Superior temporal gyrus (tissue), 1 donor: ENCODE results near the gene RNF181.
"Not testable (repeated sequence)": the region's sequence is repeated elsewhere in the genome, so short reads cannot be mapped to it uniquely, and the experiment has no call there.

Source experiments
- DNase-seq: peaks from one replicate; pipeline ENCODE4 v3.0.0-alpha.2; 2016; ENCODE audit errors: extremely low spot score

Gene RNF181

GRCh38 chr2:85577386-85578242 lies 17.9 kb upstream of the RNF181 start, which contains the start of gene VAMP8:
Gene VAMP8, plus strand, starts transcription at chr2:85577586. Its CDS starts 61 bp downstream, at chr2:85577647.
- no peak for DNase-seq

GRCh38 chr2:85578243-85579180 lies 17.0 kb upstream of the RNF181 start:
- no peak for DNase-seq

GRCh38 chr2:85579266-85579935 lies 16.1 kb upstream of the RNF181 start:
- DNase-seq = no peak

GRCh38 chr2:85580206-85580605 lies 15.3 kb upstream of the RNF181 start:
- no peak for DNase-seq

GRCh38 chr2:85582492-85582891 lies 13.1 kb upstream of the RNF181 start:
- no peak for DNase-seq

- DNase-seq = no peak
Measured at GRCh38 chr2:85583667-85584353, 11.7 kb upstream of the RNF181 start.

- no peak for DNase-seq
Measured at GRCh38 chr2:85584354-85584856, 11.1 kb upstream of the RNF181 start, which contains the start of gene VAMP5. Gene VAMP5, plus strand, starts transcription at chr2:85584431. Its CDS starts 60 bp downstream, at chr2:85584491.

- no peak for DNase-seq
Measured at GRCh38 chr2:85584857-85585780, 10.4 kb upstream of the RNF181 start.

- DNase-seq = no peak
Measured at GRCh38 chr2:85585781-85586105, 9.8 kb upstream of the RNF181 start.

GRCh38 chr2:85588236-85588635 lies 7.3 kb upstream of the RNF181 start:
- DNase-seq = no peak

- DNase-seq = no peak
Measured at GRCh38 chr2:85588645-85589044, 6.9 kb upstream of the RNF181 start.

- no peak for DNase-seq
Measured at GRCh38 chr2:85589181-85589580, 6.4 kb upstream of the RNF181 start.

- no peak for DNase-seq
Measured at GRCh38 chr2:85589982-85590791, 5.4 kb upstream of the RNF181 start.

GRCh38 chr2:85590950-85591349 lies 4.6 kb upstream of the RNF181 start:
- no peak for DNase-seq

- DNase-seq = no peak
Measured at GRCh38 chr2:85591563-85591962, 4.0 kb upstream of the RNF181 start.

- not testable (repeated sequence) for DNase-seq
Measured at GRCh38 chr2:85592299-85592698, 3.2 kb upstream of the RNF181 start.

- DNase-seq = no peak
Measured at GRCh38 chr2:85593023-85593422, 2.5 kb upstream of the RNF181 start.

GRCh38 chr2:85594715-85595300 lies 737 bp upstream of the RNF181 start:
- DNase-seq = no peak

GRCh38 chr2:85596026-85596333 lies 435 bp downstream of the RNF181 start:
- DNase-seq = no peak
